Osteocyte (in vitro differentiated cells): ENCODE data around the gene IRF6. TPM values are rescaled to one million over a fixed set of nuclear protein-coding genes. Genes with fewer than 3 reads are reported as not detected.
"Not testable (repeated sequence)": the region's sequence is repeated elsewhere in the genome, so short reads cannot be mapped to it uniquely, and the experiment has no call there.

Experiments
- DNase-seq: peaks from one replicate; pipeline ENCODE4 v3.0.0; 2021; ENCODE audit warnings: mixed read lengths; ENCODE audit not compliant: unreplicated experiment; ENCODE audit errors: extremely low spot score
- H3K27ac Mint-ChIP-seq: one replicate; pipeline ENCODE4 v1.8.0; 2021; ENCODE audit warnings: mild to moderate bottlenecking, mixed read lengths; ENCODE audit not compliant: unreplicated experiment
- H3K27me3 Mint-ChIP-seq: one replicate; pipeline ENCODE4 v1.8.0; 2021; ENCODE audit warnings: mixed read lengths; ENCODE audit not compliant: unreplicated experiment
- H3K36me3 Mint-ChIP-seq: one replicate; pipeline ENCODE4 v1.8.0; 2021; ENCODE audit warnings: mixed read lengths; ENCODE audit not compliant: unreplicated experiment
- H3K4me1 Mint-ChIP-seq: one replicate; pipeline ENCODE4 v1.8.0; 2021; ENCODE audit warnings: mixed read lengths; ENCODE audit not compliant: unreplicated experiment
- H3K4me3 Mint-ChIP-seq: one replicate; pipeline ENCODE4 v1.8.0; 2021; ENCODE audit warnings: mild to moderate bottlenecking, moderate library complexity, mixed read lengths; ENCODE audit not compliant: unreplicated experiment
- H3K9me3 Mint-ChIP-seq: one replicate; pipeline ENCODE4 v1.8.0; 2021; ENCODE audit warnings: mixed read lengths; ENCODE audit not compliant: unreplicated experiment
- CTCF ChIP-seq: fragments of 200-600 bp; sonication (generic); IDR thresholded peaks from 2 replicates; pipeline ENCODE4 v1.5.0; 2021; ENCODE audit warnings: antibody characterized with exemption, mild to moderate bottlenecking, moderate library complexity
- total RNA-seq: library from RNA; stranded (reverse); gene quantifications from 2 replicates; pipeline ENCODE4 v1.2.1, GENCODE V29; 2021

IRF6 gene
- total RNA-seq, 1 donor from 2014 or later, result not detected

- Mint-ChIP-seq H3K27ac (no peak overlapping the region), H3K4me3 (no peak overlapping the region)
These were observed 3.2 kb downstream of the IRF6 start for GRCh38 chr1:209802780-209803152.

GRCh38 chr1:209802117-209802779 is 3.7 kb downstream of the IRF6 start:
- no peak for TF ChIP-seq CTCF
- H3K4me1 Mint-ChIP-seq, result peaks cover 8% of the 10 kb centered on the region
- DNase-seq, result no peak
- peaks cover 3% of the 10 kb centered on the region for H3K36me3 Mint-ChIP-seq
- no peaks in the 10 kb centered on the region for H3K9me3 Mint-ChIP-seq
- no peak overlapping the region for H3K4me3 Mint-ChIP-seq
- H3K27me3 Mint-ChIP-seq, result peaks cover 53% of the 10 kb centered on the region
- H3K27ac Mint-ChIP-seq, result no peak overlapping the region

More at GRCh38 chr1:209802780-209803152, 3.2 kb downstream of the IRF6 start:
- H3K36me3 Mint-ChIP-seq, result peaks cover 3% of the 10 kb centered on the region
- H3K9me3 Mint-ChIP-seq, result no peaks in the 10 kb centered on the region
- H3K27me3 Mint-ChIP-seq, result peaks cover 49% of the 10 kb centered on the region
- no peak for TF ChIP-seq CTCF
- peaks cover 8% of the 10 kb centered on the region for H3K4me1 Mint-ChIP-seq
- DNase-seq, result no peak

GRCh38 chr1:209800984-209801834 is 4.7 kb downstream of the IRF6 start:
- Mint-ChIP-seq H3K4me3 (no peak overlapping the region), H3K27me3 (peaks cover 60% of the 10 kb centered on the region), H3K9me3 (no peaks in the 10 kb centered on the region), H3K27ac (no peak overlapping the region), H3K4me1 (peaks cover 7% of the 10 kb centered on the region), H3K36me3 (peaks cover 3% of the 10 kb centered on the region)
- TF ChIP-seq CTCF, result no peak
- DNase-seq, result no peak

GRCh38 chr1:209797978-209798639 is 7.8 kb downstream of the IRF6 start:
- Mint-ChIP-seq H3K4me3 (no peak overlapping the region), H3K27ac (no peak overlapping the region), H3K27me3 (peaks cover 70% of the 10 kb centered on the region), H3K36me3 (peaks cover 3% of the 10 kb centered on the region), H3K9me3 (no peaks in the 10 kb centered on the region), H3K4me1 (no peaks in the 10 kb centered on the region)
- DNase-seq, result no peak
- TF ChIP-seq CTCF, result no peak

- not testable (repeated sequence) for H3K27ac Mint-ChIP-seq, H3K9me3 Mint-ChIP-seq, H3K4me1 Mint-ChIP-seq, DNase-seq, H3K36me3 Mint-ChIP-seq, H3K4me3 Mint-ChIP-seq
- H3K27me3 Mint-ChIP-seq, result peaks cover 77% of the 10 kb centered on the region
These were observed 12.2 kb downstream of the IRF6 start for GRCh38 chr1:209793711-209794110.
